NAMALWA (cell line): ENCODE data around the gene HS3ST1.

Experiments
- DNase-seq: peaks from one replicate; pipeline ENCODE4 v3.0.0-alpha.2; 2015; ENCODE audit warnings: low spot score

The HS3ST1 gene

GRCh38 chr4:11431111-11431510, 2.4 kb upstream of the HS3ST1 start:
- DNase-seq: no peak

DNA sequence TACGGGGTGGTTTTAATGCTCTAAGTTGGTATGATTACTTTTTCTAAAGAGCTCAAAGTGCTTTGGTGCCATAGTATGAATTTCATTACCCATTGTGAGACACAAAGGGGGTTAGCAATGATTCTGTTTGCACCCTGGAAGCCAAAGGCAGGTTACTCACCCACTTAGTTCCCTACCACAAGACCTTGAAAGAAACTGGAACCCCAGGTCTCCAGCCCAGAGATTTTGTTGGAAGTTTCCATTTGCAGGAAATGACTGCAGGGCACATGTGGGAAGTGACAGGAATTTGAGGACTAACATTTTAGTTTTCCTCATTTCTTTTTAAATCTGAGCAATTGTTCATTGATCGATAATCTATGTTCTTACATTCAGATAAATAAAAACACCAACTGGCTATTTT, 1.8 kb upstream of the HS3ST1 start:
- no peak for DNase-seq

GRCh38 chr4:11429699-11430045, 978 bp upstream of the HS3ST1 start:
- no peak for DNase-seq

- DNase-seq: peak; percentile 19
Observed at GRCh38 chr4:11428899-11429698, 405 bp upstream of the HS3ST1 start.

DNA sequence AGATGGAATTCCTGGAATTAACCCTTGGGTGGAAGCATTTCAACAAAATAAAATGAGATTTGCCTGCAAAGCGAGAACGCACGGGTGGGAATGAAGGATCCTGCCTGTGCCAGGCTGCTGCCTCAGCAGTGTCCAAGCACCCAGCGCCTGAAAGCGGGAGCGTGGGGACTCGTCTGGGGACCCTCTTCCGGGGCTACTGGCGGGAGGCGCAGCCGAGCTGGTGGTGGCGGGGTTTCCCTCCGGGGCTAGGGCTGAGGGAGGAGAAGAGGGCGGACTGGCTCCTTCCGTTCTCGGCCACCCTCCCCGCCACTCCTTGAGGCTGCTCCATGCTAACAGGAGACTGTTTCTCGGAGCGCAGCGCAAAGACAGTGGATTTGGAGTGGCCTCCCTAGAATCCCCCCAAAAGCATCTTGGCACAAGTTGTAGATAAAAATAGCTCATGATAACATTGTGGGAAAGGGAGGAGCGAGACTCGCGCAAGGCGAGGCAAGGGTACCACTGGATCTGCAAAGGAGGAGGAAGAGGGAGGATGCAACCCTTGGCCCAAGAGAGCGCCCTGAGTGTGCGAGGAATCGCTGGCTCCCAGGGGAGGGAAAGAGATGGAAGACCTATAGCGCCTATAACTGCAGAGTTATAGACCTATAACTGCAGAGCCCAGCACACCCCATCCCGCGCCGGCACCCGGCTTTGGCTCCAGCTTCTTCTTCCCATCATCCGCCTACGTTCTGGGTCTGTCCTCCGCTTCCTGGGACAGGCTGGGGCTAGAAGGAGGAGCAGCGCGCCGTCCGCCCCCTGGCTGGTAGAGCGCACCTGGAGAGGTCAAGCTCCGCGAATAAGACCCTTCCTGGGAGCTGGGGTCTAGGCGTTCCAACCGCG, 1.3 kb downstream of the HS3ST1 start:
- DNase-seq: no peak

- DNase-seq: no peak
Observed at GRCh38 chr4:11426731-11427120, 2.0 kb downstream of the HS3ST1 start.

GRCh38 chr4:11426003-11426402, 2.7 kb downstream of the HS3ST1 start:
- no peak for DNase-seq

DNA sequence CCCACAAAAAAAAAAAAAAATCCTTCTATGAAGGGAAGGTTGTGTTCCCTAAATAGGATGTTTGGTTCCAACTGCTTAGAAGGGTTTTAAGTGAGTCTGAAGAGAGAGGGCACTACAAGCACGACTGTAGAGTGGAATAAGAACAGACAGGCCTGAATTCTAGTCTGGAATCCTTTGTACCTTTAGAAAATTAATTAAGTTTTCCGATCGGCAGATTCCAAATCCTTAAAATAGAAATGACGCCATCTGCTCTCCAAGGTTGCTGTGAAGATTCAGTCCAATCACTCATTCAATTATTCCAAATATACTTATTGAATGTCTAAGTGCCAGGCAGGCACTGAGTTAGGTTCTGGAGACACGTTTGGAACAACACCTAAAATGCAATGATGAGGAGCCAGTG, 3.8 kb downstream of the HS3ST1 start:
- no peak for DNase-seq

DNA sequence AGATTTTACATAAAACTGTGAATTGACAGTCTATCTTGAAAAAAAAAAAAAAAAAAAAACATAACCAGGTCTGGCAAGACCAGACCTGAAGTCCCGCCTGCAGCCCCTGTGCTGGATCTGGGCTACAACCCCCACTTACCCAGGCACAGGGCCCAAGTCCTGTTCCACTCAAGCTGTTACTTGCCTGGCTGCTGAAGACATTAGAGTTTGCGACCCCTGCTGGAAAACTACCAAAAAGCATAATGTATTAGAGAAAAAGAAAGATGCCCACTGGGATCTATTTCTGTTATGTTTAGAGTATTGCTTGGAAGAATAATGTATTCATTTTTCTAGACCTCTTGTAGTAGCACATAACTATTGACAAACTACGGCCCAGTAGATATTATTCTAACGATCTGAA, 4.7 kb downstream of the HS3ST1 start:
- peak; percentile 65 for DNase-seq

- DNase-seq: no peak
Observed at GRCh38 chr4:11423465-11423864, 5.2 kb downstream of the HS3ST1 start.

GRCh38 chr4:11421116-11421515, 7.6 kb downstream of the HS3ST1 start:
- no peak for DNase-seq

- no peak for DNase-seq
Observed at GRCh38 chr4:11420327-11420726, 8.4 kb downstream of the HS3ST1 start.

- peak; percentile 19 for DNase-seq
Observed at GRCh38 chr4:11418610-11419009, 10.1 kb downstream of the HS3ST1 start.

DNA sequence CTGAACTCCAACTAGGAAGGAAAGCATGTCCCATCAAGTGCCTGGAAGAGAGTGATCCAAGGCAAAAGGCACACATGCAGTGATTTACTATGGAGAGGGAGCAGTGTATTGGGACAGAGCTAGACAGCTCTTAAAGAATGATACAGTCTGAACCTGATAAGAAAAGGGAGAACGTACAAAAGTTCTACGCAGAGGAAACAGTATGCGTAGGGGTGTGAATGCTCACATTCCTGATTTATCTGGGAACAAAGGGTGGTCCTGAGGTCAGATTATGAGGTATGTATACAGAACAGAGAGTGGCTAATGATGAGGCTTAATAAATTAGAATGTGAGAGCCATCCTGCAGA, 12.0 kb downstream of the HS3ST1 start:
- no peak for DNase-seq

DNA sequence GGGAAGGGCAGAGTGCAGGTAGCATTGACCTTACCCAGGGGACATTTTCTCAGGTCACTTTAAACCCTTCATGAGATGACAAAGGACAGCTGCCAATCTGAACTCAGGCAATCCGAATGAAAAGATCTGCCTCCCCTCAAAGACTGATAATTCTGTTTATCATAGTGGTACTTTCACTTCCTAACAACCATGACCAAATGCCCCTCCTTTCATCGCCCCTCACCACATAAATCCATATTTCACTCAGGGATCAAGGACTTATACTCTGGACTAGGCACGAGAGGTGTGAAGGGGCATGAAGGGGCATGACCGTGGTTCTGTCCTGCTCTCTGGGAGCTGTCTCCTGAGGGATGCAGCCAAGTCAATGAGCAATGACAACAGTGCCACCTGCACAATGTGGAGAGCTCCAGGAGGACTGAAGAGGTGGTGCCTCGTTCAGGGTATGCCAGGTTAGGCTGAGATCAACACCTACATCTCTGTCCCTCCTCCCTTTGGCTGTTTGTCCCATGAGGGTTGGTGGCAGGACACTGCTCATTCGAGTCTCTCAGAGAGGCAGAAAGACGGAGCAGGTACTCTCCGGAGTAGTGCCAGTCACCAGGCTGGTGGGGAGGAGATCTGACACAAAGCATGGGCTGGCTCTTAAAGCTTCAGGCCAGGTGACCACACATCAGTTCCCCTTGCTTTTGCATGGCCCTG, 12.5 kb downstream of the HS3ST1 start:
- DNase-seq: no peak

DNA sequence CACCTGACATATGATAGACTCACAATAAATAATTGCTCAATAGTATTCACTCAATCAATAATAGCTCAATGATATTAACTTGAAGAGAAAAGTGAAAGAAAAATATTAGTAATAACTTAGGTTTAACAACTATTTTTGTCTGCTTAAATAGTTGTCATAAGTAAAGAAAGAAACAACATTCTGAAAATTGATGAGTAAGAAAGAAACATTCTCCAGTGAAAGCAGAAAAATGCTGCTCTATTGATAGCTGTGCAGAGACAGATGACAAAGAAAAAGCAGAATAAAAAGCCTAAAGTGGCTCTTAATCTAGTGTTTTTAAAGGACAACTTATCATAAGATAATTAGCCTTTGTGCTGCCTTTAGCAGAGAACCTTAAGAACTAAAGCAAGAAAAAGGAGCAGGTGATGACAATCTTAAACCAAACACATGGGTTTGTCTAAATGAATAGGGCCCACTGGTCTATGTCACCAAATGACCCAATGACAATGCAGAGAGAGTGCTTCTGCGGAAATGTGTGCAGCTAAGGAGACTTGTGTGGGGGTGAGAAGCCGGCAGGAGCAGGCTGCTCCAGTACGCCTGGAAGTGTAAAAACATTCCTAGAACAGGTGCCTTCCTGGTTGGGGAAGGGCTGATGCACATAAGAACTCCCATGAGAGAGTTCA, 13.2 kb downstream of the HS3ST1 start:
- DNase-seq: no peak

- DNase-seq: no peak
Observed at GRCh38 chr4:11412211-11412610, 16.5 kb downstream of the HS3ST1 start.

- no peak for DNase-seq
Observed at GRCh38 chr4:11409632-11410031, 19.1 kb downstream of the HS3ST1 start.

- no peak for DNase-seq
Observed at GRCh38 chr4:11408233-11408967, 20.3 kb downstream of the HS3ST1 start.

DNA sequence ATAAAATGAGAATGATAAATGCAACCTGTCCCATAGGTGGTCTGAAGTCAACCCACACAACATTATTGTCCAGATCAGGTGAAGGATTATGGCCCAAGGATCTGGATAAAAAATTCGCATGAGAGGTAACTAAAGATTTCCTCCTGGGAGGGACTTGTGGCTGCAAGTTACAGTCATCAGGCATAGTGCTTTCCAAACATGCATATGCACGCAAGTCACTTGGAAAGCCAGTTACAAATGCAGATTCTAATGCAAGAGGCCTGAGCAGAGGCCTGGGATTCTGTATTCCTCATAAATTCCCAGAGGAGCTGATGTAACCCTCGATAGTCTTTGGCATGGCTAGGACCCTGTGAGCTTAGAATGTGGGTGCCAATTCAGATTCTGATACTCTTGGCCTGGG, 21.1 kb downstream of the HS3ST1 start:
- no peak for DNase-seq

DNA sequence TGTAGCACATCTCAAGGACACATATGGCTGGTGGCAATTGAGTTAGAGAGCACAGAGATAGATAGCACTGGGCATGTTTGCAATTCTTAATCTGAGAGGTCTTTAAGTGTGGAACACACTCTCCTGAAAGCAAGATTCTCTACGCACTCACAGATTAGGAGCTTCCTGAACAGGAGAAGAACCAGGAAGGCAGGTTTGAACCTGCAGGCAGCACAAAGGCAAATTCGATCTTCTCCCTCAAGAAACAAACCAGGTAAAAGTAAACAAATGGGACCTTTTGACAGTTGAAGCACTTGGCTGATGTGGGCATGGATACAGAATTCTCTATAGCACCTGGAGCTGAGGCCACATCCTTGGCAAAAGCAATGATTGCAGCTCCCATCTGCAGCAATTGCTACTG, 24.3 kb downstream of the HS3ST1 start:
- DNase-seq: no peak

GRCh38 chr4:11402192-11402591, 26.5 kb downstream of the HS3ST1 start:
- no peak for DNase-seq
